ENCODE measurements around the gene LHFPL2. TPM values are rescaled to one million over a fixed set of nuclear protein-coding genes. Genes with fewer than 3 reads are reported as not detected.

LHFPL2 gene
- total RNA-seq, 4 donors from 2014 or later: 14.7 to 127 (median 28.0) TPM

DNA sequence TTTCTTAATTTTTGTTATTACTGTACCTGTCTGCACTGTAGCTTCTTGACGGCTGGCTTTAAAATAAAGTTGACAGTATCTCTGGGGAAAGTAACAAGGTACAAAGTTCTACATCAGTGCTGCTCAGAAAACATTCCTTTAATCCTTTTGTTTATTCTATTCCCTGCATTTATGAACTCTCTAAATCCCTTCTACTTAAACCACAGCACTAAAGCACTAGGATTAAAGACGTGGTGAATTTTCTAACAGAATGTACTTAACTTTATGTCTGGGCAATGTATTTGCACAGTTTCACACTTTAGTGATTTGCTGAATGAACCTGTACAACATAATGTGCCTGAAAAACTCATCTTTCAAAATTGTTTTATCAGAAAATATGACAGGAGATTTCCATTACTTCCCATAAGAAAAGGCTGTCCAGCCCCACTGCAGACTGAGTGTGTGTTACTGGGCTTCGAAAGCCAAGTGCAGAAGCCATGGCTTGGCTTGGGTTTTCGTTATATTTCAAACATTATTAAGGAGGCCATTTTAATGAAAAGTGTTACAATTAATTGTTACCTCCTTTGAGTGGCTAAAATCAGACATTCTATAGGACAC is 43.8 kb downstream of the LHFPL2 start:
- DNase-seq: no peak
- no peak for TF ChIP-seq POLR2A (IDR thresholded peaks at IDR 0.05)
- TF ChIP-seq, protein P1, sequence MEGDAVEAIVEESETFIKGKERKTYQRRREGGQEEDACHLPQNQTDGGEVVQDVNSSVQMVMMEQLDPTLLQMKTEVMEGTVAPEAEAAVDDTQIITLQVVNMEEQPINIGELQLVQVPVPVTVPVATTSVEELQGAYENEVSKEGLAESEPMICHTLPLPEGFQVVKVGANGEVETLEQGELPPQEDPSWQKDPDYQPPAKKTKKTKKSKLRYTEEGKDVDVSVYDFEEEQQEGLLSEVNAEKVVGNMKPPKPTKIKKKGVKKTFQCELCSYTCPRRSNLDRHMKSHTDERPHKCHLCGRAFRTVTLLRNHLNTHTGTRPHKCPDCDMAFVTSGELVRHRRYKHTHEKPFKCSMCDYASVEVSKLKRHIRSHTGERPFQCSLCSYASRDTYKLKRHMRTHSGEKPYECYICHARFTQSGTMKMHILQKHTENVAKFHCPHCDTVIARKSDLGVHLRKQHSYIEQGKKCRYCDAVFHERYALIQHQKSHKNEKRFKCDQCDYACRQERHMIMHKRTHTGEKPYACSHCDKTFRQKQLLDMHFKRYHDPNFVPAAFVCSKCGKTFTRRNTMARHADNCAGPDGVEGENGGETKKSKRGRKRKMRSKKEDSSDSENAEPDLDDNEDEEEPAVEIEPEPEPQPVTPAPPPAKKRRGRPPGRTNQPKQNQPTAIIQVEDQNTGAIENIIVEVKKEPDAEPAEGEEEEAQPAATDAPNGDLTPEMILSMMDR (IDR thresholded peaks at IDR 0.05): no peak
- peaks cover 0 to 4% of the 10 kb centered on the region in 2 donors for H3K4me1 ChIP-seq
- H3K4me3 ChIP-seq: no peak overlapping the region
- no peaks in the 10 kb centered on the region for H3K9me3 ChIP-seq
- no peaks in the 10 kb centered on the region for H3K27me3 ChIP-seq
- no peak overlapping the region for H3K27ac ChIP-seq
- intact Hi-C loops (cut with DNase I; ENCODE audit: low total_unique reads): no loop called here
- H3K36me3 ChIP-seq: no peaks in the 10 kb centered on the region

DNA sequence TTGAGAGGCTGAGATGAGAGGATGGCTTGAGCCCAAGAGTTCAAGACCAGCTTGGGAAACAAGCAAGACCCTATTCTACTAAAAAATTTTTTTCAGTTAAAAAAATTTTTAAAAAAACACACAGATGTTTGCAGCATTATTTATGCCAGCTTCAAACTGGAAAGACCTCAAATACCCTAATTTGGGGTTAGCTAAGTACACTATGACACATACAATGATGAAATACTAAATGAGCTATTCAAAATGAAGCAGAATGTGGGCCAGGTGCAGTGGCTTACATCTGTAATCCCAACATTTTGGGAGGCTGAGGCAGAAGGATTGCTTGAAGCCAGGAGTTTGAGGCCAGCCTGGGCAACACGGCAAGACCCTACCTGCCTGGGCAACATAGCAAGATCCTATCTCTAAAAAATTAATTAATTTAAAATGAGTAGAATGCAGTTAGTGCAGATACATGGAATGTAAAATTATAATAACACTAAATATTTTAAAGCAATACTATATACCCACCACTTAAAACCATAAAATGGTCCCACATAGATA is 44.9 kb downstream of the LHFPL2 start:
- Histone ChIP-seq H3K27me3 (no peaks in the 10 kb centered on the region), H3K4me1 (no peaks in the 10 kb centered on the region), H3K4me3 (no peak overlapping the region), H3K9me3 (no peaks in the 10 kb centered on the region), H3K27ac (no peak overlapping the region), H3K36me3 (no peaks in the 10 kb centered on the region)
- DNase-seq: no peak
- TF ChIP-seq, protein P1 (IDR thresholded peaks at IDR 0.05): no peak
- TF ChIP-seq POLR2A (IDR thresholded peaks at IDR 0.05): no peak
- intact Hi-C loops (cut with DNase I; ENCODE audit: low total_unique reads): no loop called here

DNA sequence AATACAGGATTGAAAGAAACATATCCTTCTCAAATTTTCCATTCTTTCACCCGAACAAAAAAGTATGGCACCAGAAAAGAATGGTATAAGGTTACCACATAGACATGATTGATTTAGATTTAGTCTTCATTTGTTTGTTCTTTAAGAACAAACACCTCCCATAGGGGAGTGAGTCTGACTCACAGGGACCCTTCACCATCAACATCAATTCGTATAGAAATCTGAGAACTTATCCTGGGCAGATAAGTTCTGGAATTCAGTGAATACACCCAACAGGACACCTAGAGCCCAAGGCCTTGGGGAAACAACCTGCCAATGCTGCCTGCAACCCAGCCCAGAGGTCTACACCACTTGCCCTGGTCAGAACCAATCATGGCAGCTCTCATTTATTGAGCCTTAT is 46.2 kb downstream of the LHFPL2 start:
- no peaks in the 10 kb centered on the region for H3K4me1 ChIP-seq
- no peaks in the 10 kb centered on the region for H3K27me3 ChIP-seq
- H3K27ac ChIP-seq: peak overlapping the region in 1 of 2 donors; percentile 73
- H3K36me3 ChIP-seq: no peaks in the 10 kb centered on the region
- intact Hi-C loops (cut with DNase I; ENCODE audit: low total_unique reads): no loop called here
- no peak for DNase-seq
- no peak overlapping the region for H3K4me3 ChIP-seq
- TF ChIP-seq, protein P1 (IDR thresholded peaks at IDR 0.05): no peak
- no peaks in the 10 kb centered on the region for H3K9me3 ChIP-seq

DNA sequence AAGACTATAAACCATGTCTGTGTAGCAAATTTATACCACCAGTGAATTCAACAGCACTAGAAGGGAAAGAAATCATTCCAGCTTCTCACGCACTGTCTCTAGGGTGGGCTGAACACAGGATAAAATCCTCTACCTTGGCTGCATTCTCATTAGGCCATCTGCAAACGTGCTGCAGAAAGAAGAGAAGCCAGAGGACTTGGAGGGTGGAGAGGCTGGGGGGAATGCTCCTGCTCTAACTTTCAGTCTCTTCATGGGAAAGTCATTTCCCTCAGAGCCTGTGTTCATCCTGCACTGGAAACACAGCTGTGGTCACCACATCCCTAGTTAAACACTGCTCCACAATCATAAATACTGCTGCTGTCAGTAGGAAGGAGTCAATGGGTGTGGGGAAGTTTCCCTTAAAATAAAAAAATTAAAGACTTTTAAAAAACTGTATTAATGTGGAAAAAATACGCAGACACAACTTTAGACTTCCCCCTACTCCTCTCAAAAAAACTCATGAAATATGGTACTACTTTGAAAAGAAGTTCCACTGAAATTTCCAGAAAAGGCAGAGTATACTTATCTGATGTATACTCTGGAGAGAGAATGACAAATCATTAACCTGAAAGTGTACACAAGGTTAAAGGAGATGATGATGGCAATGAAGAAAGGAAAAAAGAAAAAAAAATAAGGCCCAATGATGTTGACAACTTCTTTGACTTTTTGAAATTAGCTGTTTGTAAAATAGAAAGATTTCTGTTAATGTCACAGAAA is 46.8 kb downstream of the LHFPL2 start:
- no peak overlapping the region for H3K4me3 ChIP-seq
- intact Hi-C loops (cut with DNase I; ENCODE audit: low total_unique reads): no loop called here
- no peaks in the 10 kb centered on the region for H3K27me3 ChIP-seq
- H3K27ac ChIP-seq: peak overlapping the region; percentile 68 to 73
- H3K36me3 ChIP-seq: no peaks in the 10 kb centered on the region
- no peak for DNase-seq
- no peaks in the 10 kb centered on the region for H3K4me1 ChIP-seq
- TF ChIP-seq POLR2A (IDR thresholded peaks at IDR 0.05): no peak
- TF ChIP-seq, protein P1 (IDR thresholded peaks at IDR 0.05): no peak
- no peaks in the 10 kb centered on the region for H3K9me3 ChIP-seq

Measured in uterus (tissue), 4 donors.